ENCODE results near the gene ACYP1. TPM values are rescaled to one million over a fixed set of nuclear protein-coding genes. Genes with fewer than 3 reads are reported as not detected.

Gene ACYP1
- polyA plus RNA-seq, 1 of the 3 experiments (the other 2 are of a cell fraction) = 53.5 TPM

GRCh38 chr14:75042035-75042434, 21.8 kb downstream of the ACYP1 start (continued):
- no peak for TF ChIP-seq RXRA (IDR thresholded peaks at IDR 0.05; ENCODE audit: borderline replicate concordance, low read depth)
- no peak for TF ChIP-seq FOXM1 (IDR thresholded peaks at IDR 0.05; ENCODE audit: low read depth)
- TF ChIP-seq FOSL2 (IDR thresholded peaks at IDR 0.05; ENCODE audit: borderline replicate concordance, low read depth) = no peak
- no peak for TF ChIP-seq SIN3A (IDR thresholded peaks at IDR 0.05; ENCODE audit: borderline replicate concordance, low read depth, low read length)
- TF ChIP-seq REST (IDR thresholded peaks at IDR 0.05; ENCODE audit: low read depth, low read length) = no peak

GRCh38 chr14:75041613-75042012, 22.2 kb downstream of the ACYP1 start:
- peaks cover 10% of the 10 kb centered on the region for H3F3A ChIP-seq (replicated peaks; ENCODE audit: insufficient read depth)
- H3K27ac ChIP-seq (ENCODE audit: low read depth in 2 of 2, low read length in 1 of 2) = peak overlapping the region; percentile 33 to 62; a peak in 2 of 4 replicates
- peaks cover 6% of the 10 kb centered on the region; the same call in 1 of the 2 replicates for H3K79me2 ChIP-seq (ENCODE audit: insufficient read depth)
- H4K20me1 ChIP-seq (ENCODE audit: insufficient read depth) = no peaks in the 10 kb centered on the region
- no peaks in the 10 kb centered on the region for H3K9me3 ChIP-seq
- no peak for TF ChIP-seq CTCF (IDR thresholded peaks at IDR 0.05)
- H3K4me3 ChIP-seq (ENCODE audit: low read depth in 2 of 2, low read length in 1 of 2) = no peak overlapping the region
- H3K36me3 ChIP-seq (replicated peaks in 1 of 2; ENCODE audit: control insufficient read depth in 1 of 2, insufficient read depth in 2 of 2, low read length in 1 of 2) = peaks cover 3 to 6% of the 10 kb centered on the region in 2 experiments
- ChIA-PET CTCF (interaction anchor here (0.8 to 3.4 kb wide), 7 partner anchors 19 to 180 kb away, joined by 3 to 12 read pairs (median 4); no protein-coding TSS in a partner anchor), POLR2A (no interaction called here)
- H3K27me3 ChIP-seq (ENCODE audit: insufficient read depth) = no peaks in the 10 kb centered on the region
- no peak overlapping the region for H3K9ac ChIP-seq
- peaks cover 24 to 25% of the 10 kb centered on the region in 2 experiments; a peak in 3 of 4 replicates for H3K4me1 ChIP-seq (ENCODE audit: control insufficient read depth in 1 of 2, insufficient read depth in 2 of 2, low read depth in 1 of 2, low read length in 1 of 2)
- no peak overlapping the region for H2AFZ ChIP-seq (ENCODE audit: low read depth)
- WGBS (ENCODE audit: low lambda C conversion rate) = 66% methylated on average over 4 of the region's 4 CpGs
- H3K4me2 ChIP-seq = peak overlapping the region; percentile 42; the same call in 1 of the 2 replicates
- no peaks in the 10 kb centered on the region for H3K9me2 ChIP-seq
- no peak for DNase-seq

GRCh38 chr14:75040959-75041358, 22.9 kb downstream of the ACYP1 start:
- Histone ChIP-seq H3K27ac (ENCODE audit: low read depth in 2 of 2, low read length in 1 of 2) (peak overlapping the region in 1 of 2 experiments; percentile 62; a peak in 1 of 4 replicates), H3K4me1 (ENCODE audit: control insufficient read depth in 1 of 2, insufficient read depth in 2 of 2, low read depth in 1 of 2, low read length in 1 of 2) (peaks cover 24 to 25% of the 10 kb centered on the region in 2 experiments; a peak in 3 of 4 replicates), H3K4me3 (ENCODE audit: low read depth in 2 of 2, low read length in 1 of 2) (no peak overlapping the region), H3K27me3 (ENCODE audit: insufficient read depth) (no peaks in the 10 kb centered on the region), H3K36me3 (replicated peaks in 1 of 2; ENCODE audit: control insufficient read depth in 1 of 2, insufficient read depth in 2 of 2, low read length in 1 of 2) (peaks cover 4 to 6% of the 10 kb centered on the region in 2 experiments), H3K9me2 (no peaks in the 10 kb centered on the region), H4K20me1 (ENCODE audit: insufficient read depth) (no peaks in the 10 kb centered on the region), H2AFZ (ENCODE audit: low read depth) (no peak overlapping the region), H3K9ac (no peak overlapping the region), H3K4me2 (no peak overlapping the region), H3F3A (replicated peaks; ENCODE audit: insufficient read depth) (peaks cover 10% of the 10 kb centered on the region), H3K79me2 (ENCODE audit: insufficient read depth) (peaks cover 6% of the 10 kb centered on the region; the same call in 1 of the 2 replicates), H3K9me3 (no peaks in the 10 kb centered on the region)
- POLR2A ChIA-PET = no interaction called here
- CTCF ChIA-PET = interaction anchor here (0.6 to 2.4 kb wide), 3 partner anchors 48 to 1310 kb away, joined by 3 to 8 read pairs (median 4); no protein-coding TSS in a partner anchor
- WGBS (ENCODE audit: low lambda C conversion rate) = 100% methylated on average over 2 of the region's 2 CpGs
- no peak for DNase-seq
- TF ChIP-seq GABPA (IDR thresholded peaks at IDR 0.05; ENCODE audit: low read depth) = no peak
- TF ChIP-seq NFIC (IDR thresholded peaks at IDR 0.05; ENCODE audit: borderline replicate concordance) = no peak
- no peak for TF ChIP-seq JUND (IDR thresholded peaks at IDR 0.05)
- no peak for TF ChIP-seq TAF1 (IDR thresholded peaks at IDR 0.05; ENCODE audit: borderline replicate concordance, low read depth, low read length)
- TF ChIP-seq RXRA (IDR thresholded peaks at IDR 0.05; ENCODE audit: borderline replicate concordance, low read depth) = no peak
- TF ChIP-seq RCOR1 (IDR thresholded peaks at IDR 0.05; ENCODE audit: low read length) = no peak
- no peak for TF ChIP-seq NRF1 (IDR thresholded peaks at IDR 0.05; ENCODE audit: low read depth, low read length)
- TF ChIP-seq RAD21 (IDR thresholded peaks at IDR 0.05; ENCODE audit: low read length) = no peak
- TF ChIP-seq REST (IDR thresholded peaks at IDR 0.05; ENCODE audit: low read depth, low read length) = no peak
- TF ChIP-seq USF2 (IDR thresholded peaks at IDR 0.05; ENCODE audit: borderline replicate concordance, low read depth, low read length) = no peak
- no peak for TF ChIP-seq FOXJ3 (CRISPR knock-in tag; IDR thresholded peaks at IDR 0.05)

All from SK-N-SH (cell line).